Fibroblast of lung (primary cell): ENCODE data around the gene TRAK1. TPM values are rescaled to one million over a fixed set of nuclear protein-coding genes. Genes with fewer than 3 reads are reported as not detected.

ENCODE experiments used
- DNase-seq, 2 donors: peaks; one replicate each; pipeline versions ENCODE4 v3.0.0 to v3.0.0-alpha.2; 2010; ENCODE audit warnings: low read depth in 2 of 2
- H2AFZ ChIP-seq: 2 replicates; pipeline ENCODE4 v1.5.1; 2012; ENCODE audit warnings: low read length, control low read depth, inconsistent platforms
- H3K27ac ChIP-seq: 2 replicates; pipeline ENCODE4 v1.5.1; 2011; ENCODE audit warnings: low read length, control low read depth; ENCODE audit not compliant: insufficient read depth
- H3K27me3 ChIP-seq: 2 replicates; pipeline ENCODE4 v1.5.1; 2011; ENCODE audit warnings: mild to moderate bottlenecking, low read length; ENCODE audit not compliant: control insufficient read depth, insufficient read depth
- H3K36me3 ChIP-seq: 2 replicates; pipeline ENCODE4 v1.5.1; 2011; ENCODE audit warnings: low read length; ENCODE audit not compliant: control insufficient read depth, insufficient read depth
- H3K4me1 ChIP-seq: 2 replicates; pipeline ENCODE4 v1.5.1; 2011; ENCODE audit warnings: low read length; ENCODE audit not compliant: control insufficient read depth, insufficient read depth; ENCODE audit errors: extremely low read depth
- H3K4me2 ChIP-seq: 2 replicates; pipeline ENCODE4 v1.5.1; 2011; ENCODE audit warnings: low read length, control low read depth; ENCODE audit not compliant: insufficient read depth; ENCODE audit errors: extremely low read depth
- H3K4me3 ChIP-seq, 4 experiments: fragments of 200-600 bp in 1 of 4; sonication (generic) in 1 of 4; replicated peaks in 1 of 4; 2 replicates each; pipeline ENCODE4 v1.5.1; 2011 to 2016; ENCODE audit warnings: low read length in 4 of 4, low read depth in 3 of 4, mild to moderate bottlenecking in 3 of 4, control low read depth in 2 of 4, inconsistent platforms in 1 of 4, mixed read lengths in 1 of 4; ENCODE audit not compliant: insufficient read depth in 1 of 4; ENCODE audit errors: control extremely low read depth in 1 of 4
- H3K79me2 ChIP-seq: 2 replicates; pipeline ENCODE4 v1.5.1; 2012; ENCODE audit warnings: mild to moderate bottlenecking, low read length, inconsistent platforms; ENCODE audit not compliant: control insufficient read depth, insufficient read depth
- H3K9ac ChIP-seq: 2 replicates; pipeline ENCODE4 v1.5.1; 2011; ENCODE audit warnings: mild to moderate bottlenecking, low read length, control low read depth; ENCODE audit not compliant: insufficient read depth
- H3K9me3 ChIP-seq: 2 replicates; pipeline ENCODE4 v1.5.1; 2012; ENCODE audit warnings: low read depth, low read length; ENCODE audit not compliant: control insufficient read depth, insufficient read depth
- H4K20me1 ChIP-seq: 2 replicates; pipeline ENCODE4 v1.5.1; 2011; ENCODE audit warnings: low read length; ENCODE audit not compliant: control insufficient read depth, insufficient read depth; ENCODE audit errors: extremely low read depth
- EZH2 ChIP-seq: IDR thresholded peaks from 2 replicates; pipeline ENCODE4 v1.5.1; 2012; ENCODE audit warnings: low read length, control low read depth, mild to moderate bottlenecking; ENCODE audit errors: missing control alignments
- polyA plus RNA-seq, 2 donors: library from polyadenylated mRNA; depleted of rRNA in 1 of 2; stranded (reverse) in 1 of 2; unstranded in 1 of 2; fragments of >200 nt; gene quantifications; 2 replicates each; pipeline ENCODE4 v1.2.1, GENCODE V29; 2011 to 2012; ENCODE audit warnings: missing spikeins in 1 of 2
- total RNA-seq: library from RNA; depleted of rRNA; stranded (reverse); fragments of >200 nt; gene quantifications from 2 replicates; pipeline ENCODE4 v1.2.1, GENCODE V29; 2014
- TF ChIP-seq, protein P1 (sequence below), 2 donors: IDR thresholded peaks in 1 of 2; conservative IDR thresholded peaks in 1 of 2; 1 replicate in 1 of 2; 2 replicates in 1 of 2; pipeline ENCODE4 v1.5.1; 2011 to 2012; ENCODE audit warnings: low read length in 2 of 2, control low read depth in 1 of 2, inconsistent platforms in 1 of 2, low read depth in 1 of 2, mild to moderate bottlenecking in 1 of 2

Gene TRAK1
- total and polyA plus RNA-seq, 2 donors (not counting 1 experiment from before 2014, with no cell fraction given), result 37.8 to 44.0 TPM

DNA sequence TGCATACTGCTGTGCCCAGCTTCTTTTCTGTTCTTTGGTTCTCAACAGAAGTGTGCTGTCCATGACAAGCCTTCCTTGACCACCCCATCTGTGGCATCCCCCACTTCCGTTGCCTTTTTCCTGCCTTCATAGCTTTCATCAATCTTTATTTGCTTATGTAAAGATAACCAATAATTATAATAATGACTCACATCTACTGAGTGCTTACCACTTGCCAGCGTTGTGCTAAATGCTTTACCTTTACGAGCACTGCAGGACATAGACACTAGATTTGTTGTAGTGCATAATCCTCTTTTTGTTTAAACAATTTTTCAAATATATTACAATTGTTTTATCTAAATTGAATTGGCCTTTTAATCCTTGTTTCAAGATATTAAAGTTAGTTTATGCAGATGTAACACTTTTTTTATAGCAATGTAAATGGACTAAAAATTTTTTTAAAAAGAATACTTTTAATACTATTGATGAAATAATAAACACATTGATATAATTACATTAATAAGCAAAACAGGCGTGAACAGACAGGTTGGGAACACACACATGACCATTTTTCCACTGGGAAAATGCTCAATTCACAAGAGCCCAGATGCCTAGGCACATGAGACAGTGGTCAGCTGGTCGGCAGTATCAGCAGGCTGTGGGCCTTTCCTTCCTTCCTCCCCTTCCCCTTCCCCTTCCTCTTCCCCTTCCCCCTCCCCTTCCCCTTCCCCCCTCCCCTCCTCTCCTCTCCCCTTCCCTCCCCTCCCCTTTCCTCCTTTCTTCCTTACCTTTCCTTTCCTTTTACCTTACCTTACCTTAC is 42.5 kb downstream of the TRAK1 start:
- no peak for TF ChIP-seq EZH2
- TF ChIP-seq, protein P1, sequence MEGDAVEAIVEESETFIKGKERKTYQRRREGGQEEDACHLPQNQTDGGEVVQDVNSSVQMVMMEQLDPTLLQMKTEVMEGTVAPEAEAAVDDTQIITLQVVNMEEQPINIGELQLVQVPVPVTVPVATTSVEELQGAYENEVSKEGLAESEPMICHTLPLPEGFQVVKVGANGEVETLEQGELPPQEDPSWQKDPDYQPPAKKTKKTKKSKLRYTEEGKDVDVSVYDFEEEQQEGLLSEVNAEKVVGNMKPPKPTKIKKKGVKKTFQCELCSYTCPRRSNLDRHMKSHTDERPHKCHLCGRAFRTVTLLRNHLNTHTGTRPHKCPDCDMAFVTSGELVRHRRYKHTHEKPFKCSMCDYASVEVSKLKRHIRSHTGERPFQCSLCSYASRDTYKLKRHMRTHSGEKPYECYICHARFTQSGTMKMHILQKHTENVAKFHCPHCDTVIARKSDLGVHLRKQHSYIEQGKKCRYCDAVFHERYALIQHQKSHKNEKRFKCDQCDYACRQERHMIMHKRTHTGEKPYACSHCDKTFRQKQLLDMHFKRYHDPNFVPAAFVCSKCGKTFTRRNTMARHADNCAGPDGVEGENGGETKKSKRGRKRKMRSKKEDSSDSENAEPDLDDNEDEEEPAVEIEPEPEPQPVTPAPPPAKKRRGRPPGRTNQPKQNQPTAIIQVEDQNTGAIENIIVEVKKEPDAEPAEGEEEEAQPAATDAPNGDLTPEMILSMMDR (conservative IDR thresholded peaks at IDR 0.05 in 1 of 2, IDR thresholded peaks at IDR 0.05 in 1 of 2; ENCODE audit: low read depth in 1 of 2, low read length in 2 of 2), result no peak
- Histone ChIP-seq H3K4me3 (no peak overlapping the region), H3K27me3 (no peaks in the 10 kb centered on the region), H3K79me2 (peaks cover 10% of the 10 kb centered on the region), H4K20me1 (no peaks in the 10 kb centered on the region), H3K4me1 (no peaks in the 10 kb centered on the region), H3K27ac (no peak overlapping the region), H2AFZ (no peak overlapping the region), H3K36me3 (no peaks in the 10 kb centered on the region), H3K9me3 (no peaks in the 10 kb centered on the region), H3K4me2 (no peak overlapping the region), H3K9ac (no peak overlapping the region)
- no peak for DNase-seq

DNA sequence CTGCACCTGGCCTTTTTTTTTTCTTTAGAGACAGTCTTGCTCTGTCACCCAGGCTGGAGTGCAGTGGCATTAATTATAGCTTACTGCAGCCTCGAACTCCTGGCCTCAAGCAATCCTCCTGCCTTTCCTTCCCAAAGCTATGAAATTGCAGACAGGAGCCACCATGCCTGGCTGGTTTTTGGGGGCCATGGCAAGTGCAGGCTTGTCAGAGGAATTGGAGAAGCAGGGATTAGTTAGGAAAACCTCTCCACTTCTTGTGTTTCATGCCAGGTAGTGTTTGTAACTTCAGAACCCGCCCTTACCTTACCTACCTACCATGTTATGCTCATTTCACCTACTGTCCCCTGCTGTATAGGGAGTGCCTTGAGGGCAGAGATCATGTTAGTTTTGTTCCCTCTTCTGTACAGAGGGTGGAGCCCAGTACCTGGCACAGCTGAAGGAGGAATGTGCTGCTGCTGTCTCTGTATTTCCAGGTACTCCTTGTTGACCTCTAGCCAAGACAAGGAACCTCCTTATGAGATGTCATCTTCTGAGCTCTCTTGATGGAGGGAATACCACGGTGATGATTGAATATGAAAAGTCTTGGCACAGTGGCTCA is 43.8 kb downstream of the TRAK1 start:
- Histone ChIP-seq H3K79me2 (peaks cover 8% of the 10 kb centered on the region), H3K27me3 (no peaks in the 10 kb centered on the region), H2AFZ (no peak overlapping the region), H4K20me1 (no peaks in the 10 kb centered on the region), H3K27ac (no peak overlapping the region), H3K4me3 (no peak overlapping the region), H3K36me3 (no peaks in the 10 kb centered on the region), H3K9ac (no peak overlapping the region), H3K4me2 (no peak overlapping the region), H3K4me1 (no peaks in the 10 kb centered on the region), H3K9me3 (no peaks in the 10 kb centered on the region)
- no peak for TF ChIP-seq EZH2
- TF ChIP-seq, protein P1 (conservative IDR thresholded peaks at IDR 0.05 in 1 of 2, IDR thresholded peaks at IDR 0.05 in 1 of 2; ENCODE audit: low read depth in 1 of 2, low read length in 2 of 2), result no peak
- no peak for DNase-seq

DNA sequence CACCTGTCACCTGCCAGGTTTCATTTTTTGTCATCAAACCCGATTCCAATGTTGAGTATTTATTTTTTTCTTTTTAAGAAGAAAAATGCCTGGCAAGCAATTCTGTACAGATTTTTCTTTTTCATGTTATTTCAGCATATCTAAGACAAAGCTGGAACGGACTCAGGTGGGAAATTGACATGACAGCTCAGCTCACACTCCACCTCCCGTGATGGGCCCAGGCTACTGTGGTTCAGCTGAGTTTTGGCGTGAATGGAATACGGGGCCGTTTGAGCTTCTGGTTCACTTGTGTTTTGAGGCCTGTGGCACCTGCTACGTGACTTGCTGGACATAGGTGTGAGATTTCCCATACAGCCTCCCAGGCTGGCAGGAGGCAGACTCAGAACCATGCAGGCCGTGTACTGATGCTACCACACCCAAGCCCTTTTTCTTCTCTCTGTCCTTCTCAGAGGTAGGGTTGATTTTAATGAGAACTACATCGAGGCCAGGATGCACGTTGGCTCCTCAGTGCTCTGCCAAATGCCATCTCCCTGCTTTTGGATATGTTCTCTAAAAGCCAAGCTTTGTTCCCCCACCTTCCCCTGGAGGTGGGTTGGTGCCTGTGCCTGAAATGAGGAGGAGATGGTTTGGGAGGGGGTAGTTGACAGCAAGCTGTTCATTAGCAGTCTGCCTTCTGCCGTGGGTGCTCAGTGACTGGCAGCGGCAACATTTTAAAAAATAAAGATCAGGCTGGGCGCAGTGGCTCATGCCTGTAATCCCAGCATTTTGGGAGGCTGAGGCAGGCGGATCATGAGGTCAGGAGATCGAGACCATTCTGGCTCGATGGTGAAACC is 48.7 kb downstream of the TRAK1 start:
- Histone ChIP-seq H4K20me1 (no peaks in the 10 kb centered on the region), H3K4me1 (no peaks in the 10 kb centered on the region), H3K4me2 (no peak overlapping the region), H3K9me3 (no peaks in the 10 kb centered on the region), H3K27me3 (no peaks in the 10 kb centered on the region), H3K4me3 (no peak overlapping the region), H3K79me2 (peaks cover 11% of the 10 kb centered on the region), H3K36me3 (no peaks in the 10 kb centered on the region), H3K9ac (no peak overlapping the region), H2AFZ (no peak overlapping the region), H3K27ac (no peak overlapping the region)
- no peak for TF ChIP-seq EZH2
- TF ChIP-seq, protein P1 (conservative IDR thresholded peaks at IDR 0.05 in 1 of 2, IDR thresholded peaks at IDR 0.05 in 1 of 2; ENCODE audit: low read depth in 1 of 2, low read length in 2 of 2), result no peak
- no peak for DNase-seq
